ENCODE data around the gene ACTL8.

GRCh38 chr1:17750333-17750732, 4.8 kb upstream of the ACTL8 start:
- TF ChIP-seq POLR2AphosphoS5 (IDR thresholded peaks at IDR 0.05; ENCODE audit: low read depth): no peak
- no peak for TF ChIP-seq REST (IDR thresholded peaks at IDR 0.05; ENCODE audit: insufficient replicate concordance, low read depth)
- TF ChIP-seq CTCF (IDR thresholded peaks at IDR 0.05; ENCODE audit: insufficient read depth, low read length): no peak
- no peak for TF ChIP-seq GABPA (IDR thresholded peaks at IDR 0.05; ENCODE audit: low read depth)
